ENCODE measurements around the gene MGAT5B.
A peak's percentile ranks its signal among the peaks of the same experiment; 100 is the strongest.

The MGAT5B gene

DNA sequence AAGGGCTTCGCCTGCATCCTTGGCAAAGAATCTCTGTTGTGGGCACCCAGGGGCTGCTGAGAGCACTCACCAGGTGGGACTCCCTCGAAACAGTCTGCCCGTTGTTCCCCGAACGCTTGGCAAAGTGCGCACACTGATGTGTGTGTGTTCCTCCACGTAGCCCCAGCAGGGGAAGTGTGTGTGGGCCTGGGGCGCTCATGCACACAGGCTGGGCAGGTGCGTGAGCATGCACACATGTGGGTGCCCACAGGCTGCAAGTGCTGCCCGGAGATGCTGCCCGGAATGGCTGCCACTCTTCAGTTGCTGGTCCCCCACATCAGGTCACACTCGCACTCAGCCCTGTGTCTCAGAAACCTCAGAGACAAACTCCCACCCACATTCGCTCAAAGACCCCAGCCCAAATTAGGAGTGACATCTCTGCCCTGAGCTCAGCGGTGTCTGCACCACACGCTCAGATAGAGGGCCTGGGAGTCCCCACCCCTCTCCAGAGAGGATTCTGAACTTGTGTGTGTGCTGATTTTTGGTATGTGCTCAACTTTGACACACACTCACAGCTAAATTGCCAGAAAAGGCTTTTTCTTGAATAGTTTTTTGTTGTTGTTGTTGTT, 119.4 kb downstream of the MGAT5B start:
- no peak for DNase-seq

- no peak for DNase-seq
Observed at GRCh38 chr17:76988796-76989195, 120.6 kb downstream of the MGAT5B start.

DNA sequence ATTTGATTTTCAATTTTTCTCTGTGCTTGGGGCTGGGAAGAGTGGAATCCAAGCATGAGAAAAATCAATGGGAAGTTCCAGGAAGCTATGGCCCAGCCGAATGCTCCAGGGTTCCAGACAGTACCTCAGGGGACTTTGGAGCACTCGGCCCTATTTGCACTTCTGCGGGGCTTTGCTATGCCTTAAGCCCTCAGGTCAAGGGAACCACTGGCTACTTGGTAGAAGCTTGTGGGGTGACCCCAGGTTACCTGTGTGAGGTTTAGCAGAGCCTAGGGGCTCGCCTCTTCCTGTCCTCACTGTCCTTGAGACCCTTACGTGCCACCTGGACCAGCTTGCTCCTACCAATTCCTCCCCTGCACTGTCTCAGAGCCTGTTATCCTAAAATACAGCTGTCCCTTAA, 121.3 kb downstream of the MGAT5B start:
- DNase-seq: no peak

DNA sequence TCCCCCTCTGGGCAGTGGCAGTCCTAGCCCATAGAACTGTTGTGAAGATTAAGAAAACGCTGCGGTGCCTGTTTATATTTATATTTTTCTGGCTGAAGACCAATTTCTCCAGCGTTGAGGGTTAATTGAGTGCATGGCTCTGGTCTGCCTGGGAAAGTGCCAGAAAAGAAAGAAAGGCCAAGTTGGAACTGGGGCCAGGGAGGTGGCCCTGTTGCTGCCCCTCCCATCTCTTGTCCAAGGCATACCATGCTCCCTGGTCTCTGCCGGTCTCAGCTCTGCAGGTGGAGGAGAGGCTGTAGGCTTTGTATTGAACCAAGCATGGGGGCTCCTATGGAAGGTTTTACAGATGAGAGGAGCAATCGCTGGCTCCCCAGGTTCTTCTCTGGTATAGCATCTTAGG, 124.7 kb downstream of the MGAT5B start:
- no peak for DNase-seq

GRCh38 chr17:76993651-76994050, 125.4 kb downstream of the MGAT5B start:
- DNase-seq: no peak

DNA sequence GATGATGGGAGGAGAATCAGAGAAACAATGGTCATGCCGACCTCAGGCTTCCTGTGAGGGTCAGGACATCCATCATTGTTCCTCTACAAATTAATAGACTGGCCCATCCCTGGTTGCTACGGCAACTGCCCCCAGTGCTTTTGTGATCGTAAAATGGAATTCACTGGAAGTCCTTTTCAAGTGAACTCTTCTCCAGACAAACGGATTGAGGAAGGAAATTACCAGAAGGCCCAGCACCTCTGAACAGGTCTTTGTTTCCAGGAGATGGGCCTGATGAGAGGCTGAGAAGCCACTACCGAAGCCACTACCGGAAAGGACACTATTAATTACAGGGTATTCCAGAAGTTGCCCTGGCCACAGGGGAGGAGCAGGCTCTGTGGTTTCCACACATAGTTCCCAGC, 126.0 kb downstream of the MGAT5B start:
- no peak for DNase-seq

- DNase-seq: no peak
Observed at GRCh38 chr17:76995387-76996105, 127.3 kb downstream of the MGAT5B start.

DNA sequence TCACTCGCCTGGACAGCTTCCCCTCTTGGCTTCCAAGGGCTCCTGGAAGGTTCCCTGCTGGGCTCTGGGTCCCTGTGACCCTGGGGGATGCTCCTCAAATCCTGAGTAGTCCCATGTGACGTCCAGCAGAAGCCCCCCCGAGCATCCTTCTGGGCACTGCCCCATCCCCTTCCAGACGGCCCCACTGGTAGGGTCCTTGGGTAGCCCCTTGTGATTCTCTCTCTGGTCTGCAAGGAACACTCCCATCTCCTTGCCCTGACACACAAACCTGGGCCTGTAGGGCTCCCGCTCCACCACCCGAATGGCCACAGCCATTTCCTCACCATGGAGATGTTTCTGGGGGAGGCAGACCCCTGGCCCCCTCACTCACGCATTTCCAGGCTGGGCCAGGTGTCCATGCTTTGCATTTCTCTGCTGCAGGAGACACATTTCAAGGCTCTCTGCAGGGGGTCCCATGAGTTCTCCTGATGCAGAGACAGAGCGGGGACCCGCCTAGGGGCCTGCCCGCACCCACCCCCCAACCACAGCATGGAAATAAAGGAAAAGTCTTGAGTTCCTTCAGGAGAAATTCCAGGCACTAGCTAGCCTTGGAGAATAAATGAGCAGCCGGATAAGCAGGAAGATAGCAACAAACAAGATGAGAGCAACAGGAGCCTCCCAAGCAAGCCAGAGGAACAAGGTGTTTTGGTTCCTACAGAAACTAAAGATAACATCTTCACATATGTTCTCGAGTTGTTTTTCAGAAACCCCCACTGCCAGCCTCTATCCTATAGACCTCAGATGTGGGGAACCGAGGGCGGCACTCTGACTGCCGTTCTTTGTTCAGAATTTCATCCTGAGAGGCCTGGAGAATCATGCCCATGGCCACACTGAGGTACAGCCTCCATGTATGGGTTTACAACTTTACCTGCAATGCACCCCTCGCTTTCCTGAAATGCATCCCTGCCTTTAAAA, 128.8 kb downstream of the MGAT5B start:
- DNase-seq: no peak

- DNase-seq: peak; percentile 34
Observed at GRCh38 chr17:76997981-76998531, 129.9 kb downstream of the MGAT5B start.

DNA sequence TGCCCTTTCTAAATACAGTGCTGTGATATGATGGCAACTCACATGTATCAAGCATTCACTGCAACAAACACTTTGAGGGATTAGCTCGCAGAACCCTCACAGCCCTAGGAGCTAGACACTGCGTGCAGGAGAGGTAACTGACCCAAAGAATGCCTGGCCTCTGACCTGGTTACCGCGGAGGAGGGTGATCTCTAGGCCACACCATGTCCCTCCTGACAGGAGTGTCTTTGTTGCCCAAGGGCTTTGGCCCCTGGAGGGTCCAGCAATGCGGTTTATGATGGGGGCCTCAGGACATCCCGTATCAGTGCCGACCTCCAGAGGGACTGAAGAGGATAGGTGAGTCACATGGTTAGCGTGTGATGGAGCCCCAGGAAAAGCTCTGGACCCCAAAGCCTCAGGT, 130.6 kb downstream of the MGAT5B start:
- DNase-seq: no peak
